A549 treated with RU486 at 1 μM for 4 hours (cell line): ENCODE results near the gene LDLRAD1. TPM values are rescaled to one million over a fixed set of nuclear protein-coding genes. Genes with fewer than 3 reads are reported as not detected.

Experiments used
- total RNA-seq: library from RNA; stranded (reverse); fragments of 200-300 nt; extraction: Qiagen RNA extraction; gene quantifications from 5 replicates; pipeline ENCODE4 v1.2.3, GENCODE V29; 2022; ENCODE audit warnings: low read depth

LDLRAD1 gene, protein sequence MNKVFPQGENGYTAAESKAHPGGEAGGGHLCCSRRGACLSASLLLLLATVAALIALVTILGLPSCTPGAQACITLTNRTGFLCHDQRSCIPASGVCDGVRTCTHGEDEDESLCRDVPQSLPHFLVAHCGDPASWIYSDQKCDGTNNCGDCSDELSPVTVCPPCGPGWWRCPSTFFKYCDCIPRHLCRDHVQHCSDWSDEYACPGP
- not detected in 5 replicates for total RNA-seq

GRCh38 chr1:54017979-54018378 is at the start of gene LDLRAD1:
LDLRAD1 (minus strand) TSS chr1:54018186; CDS start chr1:54018112, 74 bp downstream.

GRCh38 chr1:54052934-54053744 is 35.2 kb upstream of the LDLRAD1 start, which contains the start of the genes TCEANC2 and TMEM59:
TCEANC2 (plus strand) TSS chr1:54053608; CDS start chr1:54054423, 815 bp downstream.
TMEM59 (minus strand) TSS chr1:54053204; CDS start chr1:54053188, 16 bp downstream.

Other genes with a start within 250 kb of the LDLRAD1 start
- gene NDC1, start 179.9 kb downstream of the LDLRAD1 start, total RNA-seq, result 13.5 to 26.3 TPM (median 25.5 TPM) in 5 replicates
- 12.9 to 15.8 TPM (median 13.3 TPM) in 5 replicates for gene YIPF1, start 128.4 kb downstream of the LDLRAD1 start, total RNA-seq
- gene DIO1, start 124.0 kb downstream of the LDLRAD1 start, total RNA-seq, result not detected in 5 replicates
- gene IFT25, start 72.5 kb downstream of the LDLRAD1 start, total RNA-seq, result 20.4 to 40.7 TPM (median 28.9 TPM) in 5 replicates
- gene LRRC42, start 71.8 kb downstream of the LDLRAD1 start, total RNA-seq, result 25.2 to 28.2 TPM (median 27.4 TPM) in 5 replicates
- 93.3 to 126 TPM (median 123 TPM) in 5 replicates for gene TMEM59, start 35.0 kb upstream of the LDLRAD1 start, total RNA-seq
- gene TCEANC2, start 35.4 kb upstream of the LDLRAD1 start, total RNA-seq, result 1.6 to 3.0 TPM (median 2.5 TPM) in 5 replicates
- gene CDCP2, start 134.8 kb upstream of the LDLRAD1 start, total RNA-seq, result not detected in 5 replicates
- gene CYB5RL, start 181.8 kb upstream of the LDLRAD1 start, total RNA-seq, result 2.4 to 3.8 TPM (median 3.1 TPM) in 5 replicates
- gene MRPL37, start 182.0 kb upstream of the LDLRAD1 start, total RNA-seq, result 83.6 to 103 TPM (median 94.8 TPM) in 5 replicates